A172 (cell line): Measurements from ENCODE around the gene SLC6A17. TPM values are rescaled to one million over a fixed set of nuclear protein-coding genes. Genes with fewer than 3 reads are reported as not detected.

Experiments used
- DNase-seq: peaks from one replicate; pipeline ENCODE4 v3.0.0-alpha.2; 2015; ENCODE audit warnings: low spot score
- total RNA-seq: library from RNA; depleted of rRNA; stranded (reverse); fragments of >200 nt; shearing (Covaris generic); gene quantifications from 2 replicates; pipeline ENCODE4 v1.2.3, GENCODE V29; 2014

SLC6A17 gene
- total RNA-seq, 1 experiment from 2014 or later, result 0.33 TPM

DNA sequence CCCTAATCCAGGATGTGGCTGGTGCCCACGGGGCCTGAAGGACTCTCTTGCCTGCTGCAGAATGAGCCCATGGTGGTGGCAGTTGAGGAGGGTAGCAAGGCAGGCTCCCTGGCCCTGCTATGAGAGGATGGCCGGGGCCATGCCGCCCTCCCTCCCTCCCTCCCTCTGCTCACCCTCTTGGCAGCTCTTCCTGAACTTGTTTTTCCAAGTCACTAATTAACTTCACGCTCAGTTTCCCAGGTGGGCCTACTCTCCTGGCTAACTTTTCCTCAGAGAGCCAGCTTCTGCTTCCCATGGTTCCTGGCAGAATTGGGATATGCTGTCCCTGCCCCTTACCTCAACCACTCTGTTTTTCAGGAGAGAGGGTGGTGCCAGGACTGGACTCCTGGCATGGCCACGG, 70.0 kb downstream of the SLC6A17 start:
- no peak for DNase-seq

DNA sequence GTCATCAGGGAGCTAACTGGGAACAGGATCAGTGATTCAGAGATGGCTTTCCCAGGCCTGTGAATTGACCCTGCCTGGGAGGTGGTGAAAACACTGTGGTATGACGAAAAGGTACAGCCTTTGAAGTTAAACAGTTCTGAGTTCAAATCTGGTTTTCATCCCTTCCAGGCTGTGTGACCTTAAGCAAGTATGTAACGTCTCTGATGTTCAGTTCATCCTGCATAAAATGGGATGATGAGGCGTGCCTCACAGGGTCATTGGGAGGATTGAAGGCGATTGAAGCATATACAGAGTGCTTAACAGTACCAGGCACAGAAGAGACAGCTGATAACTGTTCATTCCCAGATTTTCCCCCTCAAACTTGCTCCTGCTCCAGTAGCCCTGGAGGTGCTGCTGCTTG, 70.8 kb downstream of the SLC6A17 start:
- no peak for DNase-seq

DNA sequence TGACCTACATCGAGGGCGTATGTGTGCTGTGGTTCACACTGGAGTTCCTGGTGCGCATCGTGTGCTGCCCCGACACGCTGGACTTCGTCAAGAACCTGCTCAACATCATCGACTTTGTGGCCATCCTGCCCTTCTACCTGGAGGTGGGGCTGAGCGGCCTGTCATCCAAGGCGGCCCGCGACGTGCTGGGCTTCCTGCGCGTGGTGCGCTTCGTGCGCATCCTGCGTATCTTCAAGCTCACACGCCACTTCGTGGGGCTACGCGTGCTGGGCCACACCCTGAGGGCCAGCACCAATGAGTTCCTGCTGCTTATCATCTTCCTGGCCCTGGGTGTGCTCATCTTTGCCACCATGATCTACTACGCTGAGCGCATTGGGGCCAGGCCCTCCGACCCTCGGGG, 72.8 kb downstream of the SLC6A17 start:
- no peak for DNase-seq

DNA sequence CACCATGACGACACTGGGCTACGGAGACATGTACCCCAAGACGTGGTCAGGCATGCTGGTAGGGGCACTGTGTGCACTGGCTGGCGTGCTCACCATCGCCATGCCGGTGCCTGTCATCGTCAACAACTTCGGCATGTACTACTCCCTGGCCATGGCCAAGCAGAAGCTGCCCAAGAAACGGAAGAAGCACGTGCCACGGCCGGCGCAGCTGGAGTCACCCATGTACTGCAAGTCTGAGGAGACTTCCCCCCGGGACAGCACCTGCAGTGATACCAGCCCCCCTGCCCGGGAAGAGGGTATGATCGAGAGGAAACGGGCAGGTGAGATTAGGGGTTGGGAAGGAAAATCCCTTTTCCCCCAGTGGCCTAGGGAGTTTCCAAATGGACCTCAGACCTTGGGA, 73.3 kb downstream of the SLC6A17 start:
- DNase-seq, result no peak

DNA sequence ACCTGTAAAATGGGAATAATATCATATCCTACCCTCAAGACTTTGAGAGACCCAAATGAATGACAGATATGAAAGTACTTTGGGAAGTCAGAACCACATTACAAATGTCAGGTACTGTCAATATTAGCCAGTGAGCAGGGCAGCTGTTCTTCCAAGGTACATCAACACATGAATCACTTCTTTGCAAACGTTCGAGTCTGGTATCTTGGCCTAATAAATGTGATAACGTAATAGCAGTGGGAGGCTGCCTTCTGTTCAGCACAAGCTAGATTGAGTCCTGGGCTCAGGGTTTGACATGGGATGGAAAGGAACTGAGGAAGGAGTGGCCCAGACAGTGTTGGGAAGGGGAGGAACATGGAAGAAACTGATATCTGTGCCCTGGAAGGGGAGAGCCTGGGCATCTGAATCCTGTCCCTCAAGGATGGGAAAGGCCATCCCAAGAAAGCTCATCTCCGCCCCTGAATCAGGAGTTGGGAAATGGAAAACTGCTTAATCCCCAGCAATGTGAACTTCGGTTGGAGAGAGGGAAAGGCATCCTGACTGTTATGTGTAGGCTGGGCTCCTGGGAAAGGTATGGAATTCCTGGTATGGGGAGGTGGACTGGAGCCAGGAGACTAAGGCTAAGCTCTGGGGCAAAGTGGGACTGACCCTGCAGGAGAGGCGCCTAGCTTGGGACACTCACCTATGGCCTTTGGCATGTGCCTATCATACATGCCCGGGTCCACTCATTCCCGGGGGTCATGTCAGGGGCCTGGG, 74.1 kb downstream of the SLC6A17 start:
- no peak for DNase-seq

DNA sequence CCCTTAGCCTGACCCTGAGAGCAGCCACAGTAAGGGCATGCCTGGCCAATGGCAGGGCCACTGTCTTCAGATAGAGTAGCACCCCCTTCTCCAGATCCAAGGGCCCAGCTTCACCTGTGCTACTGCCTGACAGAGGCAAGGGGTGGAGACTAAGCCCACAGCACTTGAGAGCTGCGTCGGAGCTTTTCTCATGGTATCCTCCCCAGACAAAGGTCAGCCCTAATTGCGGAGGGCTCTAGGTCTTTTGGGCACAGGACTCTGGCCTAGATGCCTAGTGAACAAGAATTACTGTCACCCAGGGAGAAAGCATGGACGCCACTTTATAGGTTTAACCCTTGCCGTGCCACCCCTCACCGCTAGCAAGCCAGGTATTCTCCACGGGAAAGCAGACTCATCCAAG, 74.9 kb downstream of the SLC6A17 start:
- no peak for DNase-seq

DNA sequence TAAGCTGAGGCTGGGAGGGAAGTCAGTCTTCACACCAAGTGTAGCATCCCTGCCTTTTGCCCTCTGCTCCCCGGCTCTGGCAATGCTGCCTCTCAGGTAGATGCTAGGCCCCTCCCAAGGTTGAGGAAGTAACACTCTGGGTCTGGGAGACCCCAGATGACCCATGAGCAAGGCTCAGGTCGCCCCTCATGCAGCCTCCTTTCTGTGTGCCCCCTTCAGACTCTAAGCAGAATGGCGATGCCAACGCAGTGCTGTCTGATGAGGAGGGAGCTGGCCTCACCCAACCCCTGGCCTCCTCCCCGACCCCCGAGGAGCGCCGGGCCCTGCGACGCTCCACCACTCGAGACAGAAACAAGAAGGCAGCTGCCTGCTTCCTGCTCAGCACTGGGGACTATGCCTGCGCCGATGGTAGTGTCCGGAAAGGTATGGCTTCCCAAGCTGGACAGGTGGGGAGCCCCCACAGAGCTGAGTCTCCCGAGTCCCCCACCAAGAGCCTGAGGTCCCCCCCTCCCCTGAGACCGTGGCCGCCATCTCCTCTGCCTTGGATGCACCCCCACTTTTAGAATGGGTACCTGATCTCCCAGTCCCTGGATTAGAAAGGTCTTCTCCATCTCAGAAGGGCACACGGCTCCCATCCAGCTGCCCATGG, 75.6 kb downstream of the SLC6A17 start:
- no peak for DNase-seq

DNA sequence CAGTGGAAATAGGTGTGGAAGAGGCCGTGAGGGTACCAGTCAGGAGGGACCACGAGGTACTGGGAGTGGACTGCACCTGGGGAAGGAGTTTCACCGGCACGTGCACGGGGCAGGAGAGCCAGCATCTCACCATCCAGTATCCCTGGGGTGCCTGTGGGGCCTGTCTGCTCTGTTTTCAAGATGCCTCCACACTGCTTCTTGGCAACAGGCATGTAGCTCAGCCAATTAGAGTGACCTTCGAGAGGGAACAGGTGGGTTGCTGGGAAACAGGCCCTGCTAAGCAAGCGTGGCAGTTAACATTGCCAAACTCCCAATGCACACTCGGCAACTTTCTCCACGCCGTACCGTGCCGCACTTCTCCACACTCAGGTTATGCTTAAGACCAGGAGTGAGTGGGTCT, 77.5 kb downstream of the SLC6A17 start:
- DNase-seq, result no peak

DNA sequence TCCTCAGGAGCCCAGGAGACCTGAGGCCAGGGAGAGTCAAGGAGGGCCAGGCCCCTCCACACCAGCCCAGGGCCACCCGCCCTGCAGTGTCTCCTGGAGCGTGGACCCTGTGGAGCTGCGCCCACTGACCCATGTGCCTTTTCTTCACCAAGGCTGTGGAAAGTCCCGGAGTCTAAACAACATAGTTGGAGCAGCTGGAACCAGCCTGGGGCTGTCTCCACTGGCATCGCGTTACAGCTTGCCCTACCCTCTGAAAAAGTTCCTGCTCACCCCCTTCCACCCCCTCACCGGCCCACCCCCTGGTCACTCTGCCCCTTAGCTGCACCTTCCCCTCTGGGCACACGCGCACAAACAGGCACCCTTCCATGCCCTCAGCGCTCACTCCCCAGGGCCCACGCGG, 78.1 kb downstream of the SLC6A17 start:
- DNase-seq, result no peak

DNA sequence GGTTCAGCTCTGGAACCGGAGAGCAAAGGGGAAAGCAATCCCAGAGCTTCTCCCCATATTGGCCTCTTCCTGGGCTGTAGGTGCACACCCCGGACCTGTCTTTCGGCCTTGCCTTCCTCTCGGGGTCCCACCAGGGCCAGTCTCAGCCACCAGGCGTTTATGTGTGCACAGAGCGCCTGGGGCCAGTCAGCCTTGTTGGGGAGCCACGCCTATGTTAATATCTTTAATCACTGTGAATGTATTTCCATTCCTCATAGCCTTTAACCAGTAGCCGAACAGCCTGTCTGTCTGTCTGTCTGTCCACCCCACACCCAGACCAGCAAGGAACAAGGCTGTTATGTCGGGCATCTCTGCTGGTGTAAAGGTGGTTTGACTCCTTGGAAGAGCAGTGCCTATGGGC, 78.6 kb downstream of the SLC6A17 start:
- no peak for DNase-seq

DNA sequence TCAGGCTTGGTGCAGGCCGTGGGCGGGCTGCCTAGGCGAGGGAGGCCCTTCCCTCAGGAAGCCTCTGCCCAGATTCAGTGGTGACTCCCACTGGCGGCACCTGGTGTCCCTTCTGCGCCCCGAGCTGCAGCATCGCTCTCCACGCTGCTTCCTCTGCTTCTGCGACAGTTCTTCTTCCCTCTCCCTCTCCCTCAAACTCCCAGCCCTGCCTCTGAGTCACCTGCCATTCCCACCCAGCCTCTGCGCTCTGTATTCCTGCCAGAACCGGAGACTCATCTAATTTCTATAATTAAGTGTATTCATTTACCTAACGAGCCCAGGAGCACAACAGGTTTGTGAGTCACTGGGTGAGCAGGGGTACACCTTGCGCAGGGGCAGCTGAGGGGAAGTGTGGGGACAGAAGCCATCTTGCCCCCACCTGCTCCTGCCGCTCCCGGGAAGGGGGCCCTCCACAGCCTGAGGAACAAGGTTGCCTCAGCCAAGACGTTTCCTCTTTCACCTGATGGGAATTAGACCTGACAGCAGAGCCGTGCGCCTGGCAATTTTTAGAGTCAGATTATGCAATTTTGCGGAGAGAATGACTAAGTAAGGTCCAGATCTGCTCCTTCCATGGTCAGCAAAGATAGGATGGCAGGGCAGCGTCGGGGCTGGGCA, 79.2 kb downstream of the SLC6A17 start:
- DNase-seq, result no peak

DNA sequence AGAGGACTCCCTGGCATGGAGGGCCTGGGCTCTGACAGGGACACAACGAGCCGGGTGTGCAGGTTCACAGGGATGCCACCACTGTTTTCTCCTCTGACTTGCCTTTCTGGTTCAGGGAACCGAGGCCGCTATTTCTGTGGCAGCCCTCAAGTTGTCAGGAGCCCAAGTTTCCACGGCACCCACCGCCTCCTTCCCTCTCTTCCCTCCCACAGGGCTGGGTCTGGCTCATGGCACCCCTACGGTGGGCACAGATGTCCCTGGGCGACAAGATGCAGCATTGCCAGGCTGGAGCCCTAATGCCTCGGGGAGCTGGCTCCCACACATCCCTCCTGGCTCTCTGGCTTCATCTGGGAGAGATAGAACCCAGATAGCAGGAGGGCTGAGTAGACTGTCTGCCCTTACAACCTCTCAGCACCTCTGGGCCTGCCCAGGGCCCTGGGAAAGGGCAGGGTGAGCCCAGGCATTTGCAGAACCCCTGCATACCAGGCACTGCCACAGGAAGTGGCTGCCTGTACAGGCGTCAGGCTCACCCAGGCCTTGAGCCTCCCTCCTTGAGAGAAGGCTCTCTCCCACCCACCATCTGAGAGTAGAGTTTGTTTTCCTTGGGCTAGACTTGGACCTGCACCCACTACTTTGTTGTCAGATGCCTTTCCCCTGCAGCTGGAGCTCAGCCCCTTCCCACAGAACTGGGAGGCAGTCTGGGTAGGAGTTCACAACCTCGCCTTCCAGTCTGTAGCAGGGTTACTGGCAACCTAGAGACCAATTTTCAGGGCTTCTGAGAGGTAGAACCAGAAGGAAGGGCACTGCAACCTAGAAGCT, 80.3 kb downstream of the SLC6A17 start:
- no peak for DNase-seq

DNA sequence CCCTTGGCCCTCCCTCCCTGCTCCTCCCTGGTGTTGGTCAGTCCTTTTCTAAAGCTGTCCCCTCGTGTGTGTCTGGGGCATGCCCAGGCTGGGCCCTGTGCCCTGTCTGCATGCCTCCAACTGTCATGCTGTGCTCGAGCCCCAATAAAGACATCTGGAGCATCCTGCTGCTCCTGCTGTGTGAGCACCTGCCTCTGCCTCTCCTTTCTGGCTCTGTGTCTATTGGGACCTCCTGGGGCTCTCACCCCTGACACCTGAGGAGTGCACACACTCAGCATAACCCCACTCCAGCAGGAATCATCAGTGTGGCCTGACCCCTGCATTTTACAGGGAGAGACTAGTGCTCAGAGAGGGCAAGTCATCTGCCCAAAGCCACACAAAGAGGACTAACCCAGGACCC, 83.6 kb downstream of the SLC6A17 start:
- DNase-seq, result no peak

DNA sequence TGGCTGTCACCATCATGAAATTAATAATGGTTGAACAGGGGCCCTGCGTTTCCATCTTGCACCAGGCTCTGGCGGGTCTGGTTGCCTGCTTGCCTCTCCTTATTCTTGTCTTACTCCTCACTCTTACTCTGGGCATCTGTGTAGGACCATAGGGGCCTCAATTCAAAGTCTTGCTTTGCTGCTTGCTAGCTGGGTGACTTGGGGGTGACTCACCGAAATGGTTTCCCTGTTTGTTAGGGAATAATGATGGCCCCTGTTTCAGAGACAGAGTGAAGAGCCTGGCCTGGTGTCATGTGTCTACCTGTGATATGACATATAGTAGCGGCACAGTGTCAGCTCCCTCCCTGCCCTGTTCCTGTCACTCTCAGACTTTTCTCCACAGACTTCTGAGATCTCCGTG, 84.4 kb downstream of the SLC6A17 start:
- no peak for DNase-seq

DNA sequence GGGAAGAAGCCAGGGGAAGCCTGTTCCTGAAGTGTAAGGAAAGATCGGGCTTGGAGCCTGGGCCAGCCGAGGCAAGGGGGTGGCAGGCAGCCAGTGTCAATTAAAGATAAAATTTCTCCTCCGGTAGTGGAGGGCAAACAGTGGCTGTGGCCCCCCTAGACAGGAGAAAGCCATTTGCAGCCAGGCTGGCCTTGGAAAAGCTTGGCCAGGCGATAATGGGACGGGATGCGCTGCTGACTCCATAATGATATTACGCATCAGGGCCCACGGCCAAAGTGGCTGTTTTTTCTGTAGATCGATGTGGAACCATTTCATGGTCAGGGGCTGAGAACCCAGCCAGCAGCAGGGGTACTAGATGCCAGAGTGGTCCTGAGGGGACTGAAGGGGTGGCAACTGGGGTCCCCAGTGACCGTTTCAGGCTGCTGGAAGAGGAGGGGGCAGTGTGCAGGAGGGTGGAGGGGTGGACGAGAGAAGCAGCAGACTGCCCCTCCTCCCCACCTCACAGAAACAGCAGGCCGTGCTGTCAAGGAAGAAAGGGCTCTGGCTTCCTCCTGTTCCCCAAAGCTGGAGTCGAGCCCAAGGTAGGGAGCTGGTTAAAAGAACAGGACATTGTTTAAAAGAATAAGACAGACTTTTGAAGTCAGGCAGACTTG, 85.0 kb downstream of the SLC6A17 start:
- DNase-seq, result no peak

DNA sequence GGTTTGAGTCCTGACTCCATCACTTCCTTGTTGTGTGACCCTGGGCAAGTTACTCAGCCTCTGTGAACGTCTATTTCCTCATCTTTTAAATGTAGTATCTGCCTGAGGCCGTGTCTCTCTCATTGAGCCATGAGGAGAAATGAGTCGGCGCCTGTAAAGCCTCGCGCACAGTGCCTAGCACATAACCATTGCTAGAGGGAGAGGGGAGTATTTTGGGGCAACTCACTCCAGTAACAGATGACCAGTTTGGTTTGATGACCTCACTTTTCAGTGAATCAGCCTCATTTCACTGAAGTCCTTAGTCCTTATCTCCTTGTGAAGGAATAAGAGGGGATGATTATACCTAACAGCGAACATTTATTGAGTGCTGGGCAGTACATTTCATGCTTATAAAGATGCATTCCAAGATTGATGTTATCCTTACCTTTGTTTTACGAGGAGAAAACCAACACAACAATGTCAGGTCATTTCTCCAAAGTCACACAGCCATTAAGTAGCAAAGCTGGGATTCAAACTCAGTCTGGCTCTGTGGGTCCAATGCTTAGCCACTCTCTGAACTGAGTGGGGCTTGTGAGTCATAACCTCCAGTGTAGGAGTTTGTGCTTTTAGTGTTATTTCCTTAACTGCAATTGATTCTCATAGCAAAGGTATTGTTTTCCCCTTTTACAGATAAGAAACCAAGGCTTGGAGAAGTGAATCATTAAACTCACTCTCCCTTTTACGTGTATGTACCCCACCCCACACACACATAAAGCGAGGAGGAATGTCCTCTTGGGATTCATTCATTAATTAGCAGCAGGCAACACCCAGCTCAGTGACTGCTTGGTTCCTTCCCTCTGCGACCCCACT, 85.8 kb downstream of the SLC6A17 start:
- DNase-seq, result peak; percentile 59

DNA sequence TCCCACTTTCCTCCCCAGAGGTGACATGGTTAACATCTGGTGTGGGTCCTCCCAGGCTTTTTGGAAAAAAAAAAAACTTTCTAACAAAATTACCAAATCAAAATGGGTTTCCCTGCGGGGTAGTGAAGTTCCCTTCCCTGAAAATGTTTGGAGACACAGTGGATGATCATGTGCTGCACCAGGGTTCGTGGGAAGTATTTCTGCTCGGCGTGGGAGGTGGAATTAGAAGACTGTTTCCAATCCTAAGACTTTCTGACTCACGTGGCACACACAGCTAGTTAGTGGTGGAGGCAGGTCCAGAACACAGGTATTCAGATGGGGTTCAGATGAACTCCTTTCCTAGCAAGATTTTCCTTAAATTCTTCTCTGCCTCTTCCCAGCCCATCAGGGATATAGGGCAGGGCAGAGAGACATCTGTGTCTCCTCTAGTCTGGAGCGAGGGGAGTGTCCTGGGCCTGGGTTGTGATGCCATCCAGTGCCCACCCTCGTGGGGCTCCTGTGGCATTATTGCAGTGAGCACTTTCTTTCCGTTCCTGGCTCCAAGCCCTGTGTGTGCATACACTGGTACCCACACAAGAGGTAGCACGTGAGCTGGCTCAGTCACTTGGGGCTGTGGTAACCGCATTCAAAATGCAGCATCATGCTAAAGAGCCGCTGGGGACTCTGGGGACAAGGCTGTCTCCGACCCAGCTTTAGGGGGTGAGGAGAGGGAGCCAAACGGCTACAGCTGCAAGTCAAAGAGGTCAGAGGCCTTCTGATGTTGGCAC, 87.3 kb downstream of the SLC6A17 start:
- DNase-seq, result no peak

DNA sequence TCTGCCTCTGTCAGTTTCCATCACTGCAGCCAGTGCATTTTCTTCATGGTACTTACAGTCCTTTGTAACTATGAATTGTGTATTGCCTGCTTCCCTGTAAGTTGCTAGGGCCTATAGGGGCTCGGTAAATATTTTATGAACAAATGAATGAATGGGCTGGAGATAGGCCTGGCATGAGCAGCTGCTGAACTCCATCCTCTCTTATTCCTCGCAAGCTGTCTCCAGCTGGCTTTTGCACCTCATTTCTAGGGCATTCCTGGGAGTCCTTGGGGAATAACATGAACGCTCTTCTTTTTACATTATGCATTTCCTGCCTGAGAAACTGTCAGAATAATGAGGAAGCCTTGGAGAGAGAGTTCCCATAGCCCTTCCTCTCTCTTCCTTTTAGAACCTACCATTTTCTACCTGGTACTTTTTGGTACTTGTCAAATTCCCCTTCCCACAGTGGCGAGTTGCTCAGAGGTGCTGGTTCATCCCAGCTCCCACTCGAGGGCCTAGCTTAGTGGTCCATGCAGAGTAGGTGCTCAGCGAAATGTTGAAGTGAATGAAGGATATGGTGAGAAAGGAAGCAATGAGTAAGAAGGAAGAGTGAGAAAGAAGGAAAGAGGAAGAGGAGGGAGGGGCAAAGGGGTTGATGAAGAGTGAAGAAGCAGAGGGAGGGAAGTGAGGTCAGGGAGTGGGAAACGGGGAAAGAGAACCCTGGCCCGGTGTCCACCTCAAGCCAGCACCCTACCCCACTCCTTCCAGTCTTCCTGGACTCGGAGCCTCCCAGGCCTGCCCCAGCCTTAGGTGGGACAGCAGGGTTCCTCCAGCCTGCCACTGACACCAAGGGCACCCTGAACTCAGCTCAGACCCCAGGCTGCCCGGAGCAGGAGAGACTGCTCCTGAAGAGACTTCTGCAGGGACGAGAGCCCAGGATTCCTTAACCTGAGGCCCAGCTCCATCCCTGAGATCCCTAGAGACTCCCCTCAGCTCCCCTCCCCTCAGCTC, 89.4 kb downstream of the SLC6A17 start:
- no peak for DNase-seq
